ENCODE data around the gene UBR2.
"Not testable (repeated sequence)": the region's sequence is repeated elsewhere in the genome, so short reads cannot be mapped to it uniquely, and the experiment has no call there.

The UBR2 gene

GRCh38 chr6:42696526-42697267 lies 132.9 kb downstream of the UBR2 start:
- DNase-seq: no peak

GRCh38 chr6:42697268-42697655 lies 133.4 kb downstream of the UBR2 start:
- DNase-seq: no peak

GRCh38 chr6:42698217-42698616 lies 134.4 kb downstream of the UBR2 start:
- DNase-seq: no peak

- no peak for DNase-seq
Observed at GRCh38 chr6:42702200-42702599, 138.4 kb downstream of the UBR2 start.

GRCh38 chr6:42702786-42703185 lies 139.0 kb downstream of the UBR2 start:
- DNase-seq: not testable (repeated sequence)

GRCh38 chr6:42704251-42704936 lies 140.6 kb downstream of the UBR2 start:
- no peak for DNase-seq

GRCh38 chr6:42704937-42705374 lies 141.1 kb downstream of the UBR2 start:
- no peak for DNase-seq

GRCh38 chr6:42707595-42707994 lies 143.8 kb downstream of the UBR2 start:
- DNase-seq: no peak

- no peak for DNase-seq
Observed at GRCh38 chr6:42708096-42708495, 144.3 kb downstream of the UBR2 start.

- DNase-seq: no peak
Observed at GRCh38 chr6:42709871-42710270, 146.0 kb downstream of the UBR2 start.

- DNase-seq: no peak
Observed at GRCh38 chr6:42710316-42710715, 146.5 kb downstream of the UBR2 start.

- DNase-seq: no peak
Observed at GRCh38 chr6:42711930-42712329, 148.1 kb downstream of the UBR2 start.

GRCh38 chr6:42714098-42714761 lies 150.4 kb downstream of the UBR2 start:
- DNase-seq: no peak

GRCh38 chr6:42715871-42716270 lies 152.0 kb downstream of the UBR2 start:
- DNase-seq: peak; percentile 16

- no peak for DNase-seq
Observed at GRCh38 chr6:42720739-42721138, 156.9 kb downstream of the UBR2 start.

GRCh38 chr6:42722497-42722896 lies 158.7 kb downstream of the UBR2 start, which contains the start of gene PRPH2:
Gene PRPH2 (minus strand): TSS chr6:42722597. CDS start chr6:42722334, 263 bp downstream.
- no peak for DNase-seq

- DNase-seq: no peak
Observed at GRCh38 chr6:42724825-42725224, 161.0 kb downstream of the UBR2 start.

GRCh38 chr6:42726026-42726425 lies 162.2 kb downstream of the UBR2 start:
- DNase-seq: no peak

GRCh38 chr6:42726485-42727086 lies 162.8 kb downstream of the UBR2 start:
- DNase-seq: peak; percentile 87

GRCh38 chr6:42727087-42727611 lies 163.3 kb downstream of the UBR2 start:
- peak; percentile 64 for DNase-seq

GRCh38 chr6:42727627-42728026 lies 163.8 kb downstream of the UBR2 start:
- peak; percentile 42 for DNase-seq

GRCh38 chr6:42729731-42730130 lies 165.9 kb downstream of the UBR2 start:
- no peak for DNase-seq

GRCh38 chr6:42733867-42734481 lies 170.1 kb downstream of the UBR2 start:
- not testable (repeated sequence) for DNase-seq
